IMR-90 (cell line): Measurements from ENCODE around the gene ANK3. TPM values are rescaled to one million over a fixed set of nuclear protein-coding genes. Genes with fewer than 3 reads are reported as not detected.

Experiments used
- ATAC-seq: fragments of 200-7000 bp; cut with Tn5 transposase; 2 replicates; pipeline ENCODE4 v1.9.1; 2020; ENCODE audit warnings: low read depth, mild to moderate bottlenecking, moderate library complexity
- BruUV-seq: library from RNA; stranded (reverse); fragments of 400-500 nt; replicated peaks from 2 replicates; lab custom pipeline; 2021; lab: Mats Ljungman, UMichigan
- CTCF ChIA-PET: fragments of 300-600 bp; formaldehyde crosslinking; extraction: SDS; loops from one replicate; lab custom pipeline; 2021; ENCODE audit warnings: antibody characterized with exemption; lab: Yijun Ruan, JAX
- POLR2A ChIA-PET: fragments of 300-600 bp; sonication (Branson Sonifier 250); formaldehyde crosslinking; loops from one replicate; lab custom pipeline; 2022; ENCODE audit warnings: antibody characterized with exemption; ENCODE audit not compliant: unreplicated experiment; lab: Charles Lee
- DNase-seq: peaks from one replicate; pipeline ENCODE4 v3.0.0; 2013
- H2AFZ ChIP-seq: replicated peaks from 2 replicates; pipeline ENCODE3; 2013; ENCODE audit warnings: low read length, mild to moderate bottlenecking; ENCODE audit not compliant: poor library complexity
- H2AK5ac ChIP-seq: 2 replicates; pipeline ENCODE4 v1.6.1; 2013; ENCODE audit warnings: low read depth, low read length, inconsistent platforms
- H2AK9ac ChIP-seq: replicated peaks from 2 replicates; pipeline ENCODE3; 2013; ENCODE audit warnings: mild to moderate bottlenecking, low read depth, low read length, moderate library complexity; ENCODE audit not compliant: poor library complexity
- H2BK120ac ChIP-seq: 2 replicates; pipeline ENCODE4 v1.6.1; 2013; ENCODE audit warnings: low read depth, low read length, inconsistent platforms
- H2BK15ac ChIP-seq: 3 replicates; pipeline ENCODE4 v1.6.1; 2013; ENCODE audit warnings: low read depth, low read length, inconsistent platforms
- H2BK20ac ChIP-seq: 2 replicates; pipeline ENCODE4 v1.6.1; 2013; ENCODE audit warnings: low read depth, mild to moderate bottlenecking, inconsistent platforms, low read length, moderate library complexity
- H2BK5ac ChIP-seq: 2 replicates; pipeline ENCODE4 v1.6.1; 2013; ENCODE audit warnings: mild to moderate bottlenecking, low read depth, low read length, inconsistent platforms; ENCODE audit not compliant: poor library complexity, severe bottlenecking
- H3K14ac ChIP-seq: replicated peaks from 2 replicates; pipeline ENCODE4 v1.6.1; 2013; ENCODE audit warnings: low read depth, low read length, inconsistent platforms
- H3K18ac ChIP-seq: 2 replicates; pipeline ENCODE4 v1.6.1; 2013; ENCODE audit warnings: low read depth, low read length, control low read depth
- H3K23ac ChIP-seq: 2 replicates; pipeline ENCODE4 v1.6.1; 2013; ENCODE audit warnings: low read depth, low read length, inconsistent platforms
- H3K27ac ChIP-seq: 2 replicates; pipeline ENCODE4 v1.5.1; 2013; ENCODE audit warnings: mild to moderate bottlenecking, control low read depth, low read length; ENCODE audit not compliant: insufficient read depth
- H3K27me3 ChIP-seq: 2 replicates; pipeline ENCODE4 v1.6.1; 2013; ENCODE audit warnings: low read length; ENCODE audit not compliant: control insufficient read depth, insufficient read depth
- H3K36me3 ChIP-seq: 2 replicates; pipeline ENCODE4 v1.6.1; 2013; ENCODE audit warnings: low read length, mixed read lengths; ENCODE audit not compliant: control insufficient read depth, insufficient read depth
- H3K4ac ChIP-seq: 2 replicates; pipeline ENCODE4 v1.6.1; 2013; ENCODE audit warnings: low read depth, low read length, inconsistent platforms
- H3K4me1 ChIP-seq: 2 replicates; pipeline ENCODE4 v1.6.1; 2013; ENCODE audit warnings: low read length, mixed read lengths; ENCODE audit not compliant: control insufficient read depth, insufficient read depth
- H3K4me2 ChIP-seq: 2 replicates; pipeline ENCODE4 v1.6.1; 2013; ENCODE audit warnings: low read depth, mild to moderate bottlenecking, control low read depth, low read length, moderate library complexity
- H3K4me3 ChIP-seq: 2 replicates; pipeline ENCODE4 v1.5.1; 2013; ENCODE audit warnings: low read depth, mild to moderate bottlenecking, control low read depth, low read length, moderate library complexity; ENCODE audit not compliant: insufficient read depth
- H3K56ac ChIP-seq: 2 replicates; pipeline ENCODE4 v1.6.1; 2013; ENCODE audit warnings: low read length, inconsistent platforms; ENCODE audit not compliant: insufficient read depth; ENCODE audit errors: extremely low read depth
- H3K79me1 ChIP-seq, 2 experiments: 2 replicates each; pipeline ENCODE4 v1.6.1; 2013; ENCODE audit warnings: low read length in 2 of 2, inconsistent platforms in 1 of 2, low read depth in 1 of 2
- H3K9ac ChIP-seq: 2 replicates; pipeline ENCODE4 v1.6.1; 2013; ENCODE audit warnings: low read depth, low read length, control low read depth
- H3K9me1 ChIP-seq: 2 replicates; pipeline ENCODE4 v1.6.1; 2013; ENCODE audit warnings: low read length, inconsistent platforms; ENCODE audit not compliant: insufficient read depth
- H3K9me3 ChIP-seq: 2 replicates; pipeline ENCODE4 v1.6.1; 2013; ENCODE audit warnings: low read length; ENCODE audit not compliant: control insufficient read depth, insufficient read depth
- H4K20me1 ChIP-seq: 2 replicates; pipeline ENCODE4 v1.6.1; 2013; ENCODE audit warnings: low read length, inconsistent platforms; ENCODE audit not compliant: insufficient read depth
- H4K5ac ChIP-seq: 2 replicates; pipeline ENCODE4 v1.6.1; 2013; ENCODE audit warnings: mild to moderate bottlenecking, low read depth, low read length, control low read depth
- H4K8ac ChIP-seq, 2 experiments: 2 replicates each; pipeline ENCODE4 v1.6.1; 2013; ENCODE audit warnings: low read depth in 2 of 2, low read length in 2 of 2, control low read depth in 1 of 2, inconsistent platforms in 1 of 2
- H4K91ac ChIP-seq: 2 replicates; pipeline ENCODE4 v1.6.1; 2013; ENCODE audit warnings: low read depth, low read length, inconsistent platforms; ENCODE audit not compliant: insufficient read depth
- BHLHE40 ChIP-seq: fragments of 150-350 bp; IDR thresholded peaks from 2 replicates; pipeline ENCODE4 v1.6.1; 2016; ENCODE audit warnings: mild to moderate bottlenecking, low read depth, low read length
- CEBPB ChIP-seq: IDR thresholded peaks from 2 replicates; pipeline ENCODE4 v1.6.1; 2012; ENCODE audit warnings: low read depth, low read length, improper control_type of control experiment
- CTCF ChIP-seq: conservative IDR thresholded peaks from 2 replicates; pipeline ENCODE4 v1.5.1; 2012; ENCODE audit warnings: mild to moderate bottlenecking, low read depth, low read length, improper control_type of control experiment
- ELK1 ChIP-seq: fragments of 150-350 bp; IDR thresholded peaks from 2 replicates; pipeline ENCODE4 v1.6.1; 2016; ENCODE audit warnings: low read depth, mild to moderate bottlenecking, low read length, moderate library complexity, borderline replicate concordance
- FOS ChIP-seq: fragments of 150-350 bp; IDR thresholded peaks from 2 replicates; pipeline ENCODE4 v1.6.1; 2016; ENCODE audit warnings: low read depth, low read length
- MAFK ChIP-seq: IDR thresholded peaks from 2 replicates; pipeline ENCODE4 v1.6.1; 2012; ENCODE audit warnings: low read depth, low read length, improper control_type of control experiment
- MAZ ChIP-seq: IDR thresholded peaks from 2 replicates; pipeline ENCODE4 v1.6.1; 2012; ENCODE audit warnings: low read depth, mild to moderate bottlenecking, low read length, improper control_type of control experiment, moderate library complexity, borderline replicate concordance
- MXI1 ChIP-seq: IDR thresholded peaks from 2 replicates; pipeline ENCODE4 v1.6.1; 2012; ENCODE audit warnings: low read depth, mild to moderate bottlenecking, low read length, moderate library complexity, borderline replicate concordance
- NFE2L2 ChIP-seq: fragments of 150-350 bp; IDR thresholded peaks from 2 replicates; pipeline ENCODE4 v1.6.1; 2016; ENCODE audit warnings: low read depth, mild to moderate bottlenecking, low read length
- POLR2A ChIP-seq: IDR thresholded peaks from 2 replicates; pipeline ENCODE4 v1.6.1; 2012; ENCODE audit warnings: mild to moderate bottlenecking, low read depth, low read length
- RAD21 ChIP-seq: IDR thresholded peaks from 2 replicates; pipeline ENCODE4 v1.6.1; 2012; ENCODE audit warnings: low read length, improper control_type of control experiment
- RCOR1 ChIP-seq: IDR thresholded peaks from 2 replicates; pipeline ENCODE4 v1.6.1; 2012; ENCODE audit warnings: mild to moderate bottlenecking, low read length, improper control_type of control experiment; ENCODE audit not compliant: insufficient replicate concordance
- RFX5 ChIP-seq: IDR thresholded peaks from 2 replicates; pipeline ENCODE4 v1.8.0; 2012; ENCODE audit warnings: low read depth, mild to moderate bottlenecking, low read length, moderate library complexity
- SMC3 ChIP-seq: fragments of 150-350 bp; IDR thresholded peaks from 2 replicates; pipeline ENCODE4 v1.6.1; 2016; ENCODE audit warnings: low read depth, mild to moderate bottlenecking, antibody characterized with exemption, low read length, moderate library complexity
- USF2 ChIP-seq: fragments of 150-350 bp; IDR thresholded peaks from 2 replicates; pipeline ENCODE4 v1.6.1; 2017; ENCODE audit warnings: mild to moderate bottlenecking, antibody characterized with exemption, low read length, low read depth
- WGBS, 2 experiments: methylation state at CpG; one replicate each; pipeline versions ENCODE4 v1.1.5 to v1.1.7; 2013; ENCODE audit warnings: missing lambda C conversion rate in 2 of 2; ENCODE audit not compliant: insufficient read length in 1 of 2; ENCODE audit errors: extremely low coverage in 2 of 2; 5-methylcytosine and 5-hydroxymethylcytosine counted together
- dilution Hi-C: fragments of 300-500 bp; cut with HindIII; formaldehyde crosslinking; loops from one replicate; pipeline ENCODE4 v1.14.3; 2018; ENCODE audit warnings: low sequenced_read_pairs; ENCODE audit not compliant: unreplicated experiment
- in situ Hi-C: fragments of 300-500 bp; cut with MboI; formaldehyde crosslinking; loops from 3 replicates; pipeline ENCODE4 v1.14.3; 2019; ENCODE audit warnings: low sequenced_read_pairs, inconsistent platforms, mixed read lengths
- intact Hi-C: fragments of 100-400 bp; cut with micrococcal nuclease; formaldehyde crosslinking; loops from 2 replicates; pipeline ENCODE4 v1.10.0; 2022
- polyA plus RNA-seq, 3 experiments: library from polyadenylated mRNA; depleted of rRNA; stranded (reverse); fragments of >200 nt; gene quantifications; 2 replicates each; pipeline ENCODE4 v1.2.3, GENCODE V29; 2012; ENCODE audit warnings: low replicate concordance in 1 of 3
- total RNA-seq: library from RNA; depleted of rRNA; stranded (reverse); fragments of >200 nt; gene quantifications from 2 replicates; pipeline ENCODE4 v1.2.3, GENCODE V29; 2012

The ANK3 gene
- total and polyA plus RNA-seq, 2 of the 4 experiments (the other 2 are of a cell fraction), result 0.63 to 1.8 TPM

- no peak for DNase-seq
- Histone ChIP-seq H4K8ac (no peak overlapping the region), H2AK5ac (no peak overlapping the region), H3K4ac (no peak overlapping the region), H3K27ac (no peak overlapping the region), H3K4me1 (no peaks in the 10 kb centered on the region), H3K79me1 (no peaks in the 10 kb centered on the region), H4K5ac (no peak overlapping the region), H3K56ac (no peak overlapping the region), H2BK120ac (no peak overlapping the region), H2AK9ac (no peak overlapping the region), H4K20me1 (no peaks in the 10 kb centered on the region), H3K4me2 (no peak overlapping the region), H2AFZ (no peak overlapping the region), H3K18ac (no peak overlapping the region), H3K36me3 (no peaks in the 10 kb centered on the region), H3K14ac (no peak overlapping the region), H2BK5ac (no peak overlapping the region), H2BK20ac (no peak overlapping the region), H3K9me1 (no peaks in the 10 kb centered on the region), H3K4me3 (no peak overlapping the region), H2BK15ac (no peak overlapping the region), H3K9ac (no peak overlapping the region), H4K91ac (no peak overlapping the region), H3K27me3 (no peaks in the 10 kb centered on the region), H3K9me3 (no peaks in the 10 kb centered on the region), H3K23ac (no peak overlapping the region)
- intact Hi-C loops, result no loop called here
- ChIA-PET POLR2A (no interaction called here), CTCF (no interaction called here)
- BruUV-seq, result no TSS peak
- dilution Hi-C loops, result no loop called here
- no CpG with 5 or more reads among the region's 2 CpGs for WGBS, 2 experiments
- in situ Hi-C loops, result no loop called here
- TF ChIP-seq USF2, result no peak
- TF ChIP-seq NFE2L2, result no peak
- TF ChIP-seq ELK1, result no peak
- TF ChIP-seq RFX5, result no peak
- TF ChIP-seq CEBPB, result no peak
- TF ChIP-seq BHLHE40, result no peak
- no peak for TF ChIP-seq POLR2A
- TF ChIP-seq SMC3, result no peak
- no peak for TF ChIP-seq FOS
- no peak for TF ChIP-seq CTCF
- TF ChIP-seq MAFK, result no peak
- no peak for TF ChIP-seq MXI1
- no peak for TF ChIP-seq MAZ
- TF ChIP-seq RAD21, result no peak
- no peak for TF ChIP-seq RCOR1
- no peak for ATAC-seq
Measured at GRCh38 chr10:60009710-60010383, 379.8 kb downstream of the ANK3 start.
